ENCODE measurements around the gene ADSL. TPM values are rescaled to one million over a fixed set of nuclear protein-coding genes. Genes with fewer than 3 reads are reported as not detected.

ADSL gene
- total and polyA plus RNA-seq, 2 of the 8 experiments (the other 6 are each of a cell fraction or from before 2014, with no cell fraction given), result 197 to 218 TPM

GRCh38 chr22:40347300-40347699 is 1.0 kb downstream of the ADSL start (continued):
- no peak for TF ChIP-seq CTCF (IDR thresholded peaks at IDR 0.05; ENCODE audit: control extremely low read depth in 1 of 3, insufficient read depth in 1 of 3, low read depth in 1 of 3, low read length in 3 of 3)
- TF ChIP-seq CBX5 (IDR thresholded peaks at IDR 0.05; ENCODE audit: low read depth, low read length), result no peak
- TF ChIP-seq EP300 (IDR thresholded peaks at IDR 0.05; ENCODE audit: borderline replicate concordance in 1 of 2, low read depth in 2 of 2, low read length in 2 of 2), result no peak
- TF ChIP-seq KDM5A (IDR thresholded peaks at IDR 0.05; ENCODE audit: low read length), result no peak
- TF ChIP-seq SP2 (IDR thresholded peaks at IDR 0.05; ENCODE audit: low read length), result no peak
- no peak for TF ChIP-seq JUN (IDR thresholded peaks at IDR 0.05; ENCODE audit: low read depth, low read length)
- no peak for TF ChIP-seq ZNF274 (IDR thresholded peaks at IDR 0.05; ENCODE audit: borderline replicate concordance, extremely low read depth, low read length)
- TF ChIP-seq EGR1 (IDR thresholded peaks at IDR 0.05; ENCODE audit: borderline replicate concordance, low read depth, low read length), result no peak
- TF ChIP-seq MAFK (IDR thresholded peaks at IDR 0.05; ENCODE audit: low read depth, low read length), result no peak
- no peak for TF ChIP-seq SAP30 (IDR thresholded peaks at IDR 0.05; ENCODE audit: insufficient read depth, insufficient replicate concordance, low read length)

All from H1 (cell line).